ENCODE measurements around the gene C2.
"Not testable (repeated sequence)": the region's sequence is repeated elsewhere in the genome, so short reads cannot be mapped to it uniquely, and the experiment has no call there.

The C2 gene

DNA sequence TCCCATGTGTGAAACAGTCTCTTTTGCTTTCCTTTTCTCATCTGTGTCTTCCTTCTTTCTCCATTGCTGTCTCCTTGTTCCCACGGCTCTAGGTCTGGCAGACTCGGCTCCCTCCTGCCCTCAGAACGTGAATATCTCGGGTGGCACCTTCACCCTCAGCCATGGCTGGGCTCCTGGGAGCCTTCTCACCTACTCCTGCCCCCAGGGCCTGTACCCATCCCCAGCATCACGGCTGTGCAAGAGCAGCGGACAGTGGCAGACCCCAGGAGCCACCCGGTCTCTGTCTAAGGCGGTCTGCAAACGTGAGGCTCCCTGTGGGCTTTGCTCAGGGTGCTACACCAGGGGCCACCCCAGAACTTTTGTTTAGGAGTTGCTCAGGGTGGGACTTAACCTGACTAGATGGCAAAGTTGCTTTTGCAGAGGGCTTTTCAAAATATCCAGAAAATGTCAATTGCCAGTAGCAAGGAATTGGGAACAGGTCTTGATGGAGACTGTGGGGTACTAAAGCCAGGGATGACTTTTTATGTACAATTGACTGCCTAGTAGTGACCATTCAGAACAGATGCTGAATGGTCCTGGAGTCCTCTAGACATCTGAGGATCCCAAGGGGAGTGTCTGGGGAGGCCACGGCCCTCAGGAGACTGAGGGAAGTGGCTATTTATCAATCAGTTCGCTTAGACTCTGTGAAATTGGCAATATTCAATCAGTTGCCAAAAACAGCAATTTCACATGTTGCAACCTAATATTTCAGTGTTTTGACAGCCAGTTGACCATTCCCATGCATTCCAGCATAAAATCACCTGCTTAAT, 550 bp downstream of the C2 start:
- DNase-seq (ENCODE audit: low read depth), result no peak

DNA sequence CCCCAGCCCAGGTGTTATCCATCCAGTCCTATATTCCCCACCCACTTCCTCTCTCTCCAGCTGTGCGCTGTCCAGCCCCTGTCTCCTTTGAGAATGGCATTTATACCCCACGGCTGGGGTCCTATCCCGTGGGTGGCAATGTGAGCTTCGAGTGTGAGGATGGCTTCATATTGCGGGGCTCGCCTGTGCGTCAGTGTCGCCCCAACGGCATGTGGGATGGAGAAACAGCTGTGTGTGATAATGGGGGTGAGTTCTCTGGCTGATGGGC, 1.1 kb downstream of the C2 start:
- no peak for DNase-seq (ENCODE audit: low read depth)

DNA sequence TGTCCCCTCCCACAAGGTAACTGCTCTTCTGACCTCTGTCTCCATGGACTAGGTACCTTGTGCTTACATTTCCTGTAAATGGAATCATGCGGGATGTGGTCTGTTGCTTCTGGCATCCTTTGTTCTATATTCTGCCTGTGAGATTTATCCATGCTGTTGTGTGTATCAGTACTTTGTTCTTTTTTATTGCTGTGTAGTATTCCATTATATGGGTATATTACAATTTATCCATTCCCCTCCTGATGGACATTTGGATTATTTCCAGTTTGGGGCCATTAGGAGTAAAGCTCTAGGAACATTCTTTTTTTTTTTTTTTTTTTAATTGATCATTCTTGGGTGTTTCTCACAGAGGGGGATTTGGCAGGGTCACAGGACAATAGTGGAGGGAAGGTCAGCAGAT, 3.4 kb downstream of the C2 start:
- no peak for DNase-seq (ENCODE audit: low read depth)

DNA sequence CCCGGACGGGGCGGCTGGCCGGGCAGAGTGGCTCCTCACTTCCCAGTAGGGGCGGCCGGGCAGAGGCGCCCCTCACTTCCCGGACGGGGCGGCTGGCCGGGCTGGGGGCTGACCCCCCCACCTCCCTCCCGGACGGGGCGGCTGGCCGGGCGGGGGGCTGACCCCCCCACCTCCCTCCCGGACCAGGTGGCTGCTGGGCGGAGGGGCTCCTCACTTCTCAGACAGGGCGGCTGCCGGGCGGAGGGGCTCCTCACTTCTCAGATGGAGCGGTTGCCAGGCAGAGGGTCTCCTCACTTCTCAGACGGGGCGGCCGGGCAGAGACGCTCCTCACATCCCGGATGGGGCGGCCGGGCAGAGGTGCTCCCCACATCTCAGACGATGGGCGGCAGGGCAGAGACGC, 4.6 kb downstream of the C2 start:
- not testable (repeated sequence) for DNase-seq (ENCODE audit: low read depth)

DNA sequence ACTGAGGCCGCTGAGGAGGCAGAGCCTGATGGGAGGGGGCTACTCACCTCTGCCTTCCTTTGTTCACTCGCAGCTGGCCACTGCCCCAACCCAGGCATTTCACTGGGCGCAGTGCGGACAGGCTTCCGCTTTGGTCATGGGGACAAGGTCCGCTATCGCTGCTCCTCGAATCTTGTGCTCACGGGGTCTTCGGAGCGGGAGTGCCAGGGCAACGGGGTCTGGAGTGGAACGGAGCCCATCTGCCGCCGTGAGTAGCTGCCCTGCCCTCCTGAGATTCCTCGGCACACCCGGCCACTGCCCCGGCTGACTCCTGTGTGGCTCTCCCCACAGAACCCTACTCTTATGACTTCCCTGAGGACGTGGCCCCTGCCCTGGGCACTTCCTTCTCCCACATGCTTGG, 6.0 kb downstream of the C2 start:
- no peak for DNase-seq (ENCODE audit: low read depth)

DNA sequence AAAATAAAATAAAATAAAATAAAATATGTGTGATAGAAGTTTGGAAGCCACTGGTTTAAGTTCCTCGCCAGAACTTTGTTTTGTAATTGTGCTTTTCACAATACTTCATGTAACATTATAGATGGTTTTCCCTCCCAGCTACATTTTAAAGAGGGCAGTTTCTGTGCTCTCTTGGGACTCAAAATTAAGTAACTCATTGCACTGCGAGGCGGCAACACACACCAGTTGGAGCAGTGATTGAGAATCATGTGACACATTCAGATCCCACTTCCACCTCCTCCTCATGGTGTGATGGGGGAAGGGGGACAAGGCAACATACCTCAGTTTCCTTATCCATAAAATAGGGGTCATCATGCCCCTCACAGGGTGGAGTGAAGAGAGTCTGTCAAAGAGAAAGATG, 7.5 kb downstream of the C2 start:
- DNase-seq (ENCODE audit: low read depth), result no peak

DNA sequence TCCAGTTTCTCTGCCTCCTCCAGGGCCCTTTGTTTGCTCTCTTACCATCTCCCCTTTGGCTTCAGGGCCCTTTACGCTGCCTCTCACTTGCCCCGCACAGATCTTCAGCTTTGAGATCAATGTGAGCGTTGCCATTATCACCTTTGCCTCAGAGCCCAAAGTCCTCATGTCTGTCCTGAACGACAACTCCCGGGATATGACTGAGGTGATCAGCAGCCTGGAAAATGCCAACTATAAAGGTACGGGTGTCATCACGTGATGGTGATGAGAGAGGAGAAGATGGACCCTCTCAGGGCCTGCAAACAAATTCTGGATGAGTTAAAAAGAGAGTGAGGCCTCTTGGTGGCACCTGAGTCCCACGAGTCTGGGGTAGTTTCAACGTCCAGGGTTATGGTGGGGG, 8.3 kb downstream of the C2 start:
- no peak for DNase-seq (ENCODE audit: low read depth)

DNA sequence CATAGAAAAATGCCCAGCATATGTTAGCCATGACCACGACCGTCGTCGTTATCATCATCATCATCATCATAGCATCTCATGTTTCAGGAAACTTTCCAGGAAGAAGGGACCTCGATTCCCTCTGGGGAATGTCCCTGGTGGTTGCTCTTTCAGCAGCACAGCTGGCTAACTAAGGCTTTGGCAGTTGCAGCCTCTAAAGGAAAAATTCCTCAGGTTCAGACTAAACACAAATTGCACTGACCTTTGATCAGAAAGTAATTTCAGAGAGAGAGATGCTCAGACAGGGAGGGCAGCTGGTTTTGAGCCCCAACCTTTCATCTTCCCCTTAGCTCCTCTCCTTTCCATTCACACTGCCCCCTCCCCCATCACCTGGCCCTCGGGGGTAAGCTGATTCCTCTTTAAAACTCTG, 12.7 kb downstream of the C2 start:
- no peak for DNase-seq (ENCODE audit: low read depth)

DNA sequence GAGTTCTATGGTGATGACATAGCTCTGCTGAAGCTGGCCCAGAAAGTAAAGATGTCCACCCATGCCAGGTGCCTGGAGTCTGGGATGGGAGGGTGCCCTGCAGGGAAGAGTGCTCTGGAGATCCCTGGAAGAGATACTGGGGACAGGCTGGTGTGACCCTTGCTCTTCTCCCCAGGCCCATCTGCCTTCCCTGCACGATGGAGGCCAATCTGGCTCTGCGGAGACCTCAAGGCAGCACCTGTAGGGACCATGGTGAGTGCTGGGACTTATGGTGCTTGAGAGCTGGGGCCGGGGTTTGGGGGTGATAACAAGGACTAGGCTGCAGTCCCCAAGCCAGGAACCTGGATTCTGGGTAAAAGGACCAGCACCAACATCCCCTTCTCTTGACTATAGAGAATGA, 16.2 kb downstream of the C2 start:
- no peak for DNase-seq (ENCODE audit: low read depth)

DNA sequence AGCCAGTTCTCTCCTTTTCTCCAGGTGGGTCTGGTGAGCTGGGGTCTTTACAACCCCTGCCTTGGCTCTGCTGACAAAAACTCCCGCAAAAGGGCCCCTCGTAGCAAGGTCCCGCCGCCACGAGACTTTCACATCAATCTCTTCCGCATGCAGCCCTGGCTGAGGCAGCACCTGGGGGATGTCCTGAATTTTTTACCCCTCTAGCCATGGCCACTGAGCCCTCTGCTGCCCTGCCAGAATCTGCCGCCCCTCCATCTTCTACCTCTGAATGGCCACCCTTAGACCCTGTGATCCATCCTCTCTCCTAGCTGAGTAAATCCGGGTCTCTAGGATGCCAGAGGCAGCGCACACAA, 17.6 kb downstream of the C2 start:
- no peak for DNase-seq (ENCODE audit: low read depth)

DNA sequence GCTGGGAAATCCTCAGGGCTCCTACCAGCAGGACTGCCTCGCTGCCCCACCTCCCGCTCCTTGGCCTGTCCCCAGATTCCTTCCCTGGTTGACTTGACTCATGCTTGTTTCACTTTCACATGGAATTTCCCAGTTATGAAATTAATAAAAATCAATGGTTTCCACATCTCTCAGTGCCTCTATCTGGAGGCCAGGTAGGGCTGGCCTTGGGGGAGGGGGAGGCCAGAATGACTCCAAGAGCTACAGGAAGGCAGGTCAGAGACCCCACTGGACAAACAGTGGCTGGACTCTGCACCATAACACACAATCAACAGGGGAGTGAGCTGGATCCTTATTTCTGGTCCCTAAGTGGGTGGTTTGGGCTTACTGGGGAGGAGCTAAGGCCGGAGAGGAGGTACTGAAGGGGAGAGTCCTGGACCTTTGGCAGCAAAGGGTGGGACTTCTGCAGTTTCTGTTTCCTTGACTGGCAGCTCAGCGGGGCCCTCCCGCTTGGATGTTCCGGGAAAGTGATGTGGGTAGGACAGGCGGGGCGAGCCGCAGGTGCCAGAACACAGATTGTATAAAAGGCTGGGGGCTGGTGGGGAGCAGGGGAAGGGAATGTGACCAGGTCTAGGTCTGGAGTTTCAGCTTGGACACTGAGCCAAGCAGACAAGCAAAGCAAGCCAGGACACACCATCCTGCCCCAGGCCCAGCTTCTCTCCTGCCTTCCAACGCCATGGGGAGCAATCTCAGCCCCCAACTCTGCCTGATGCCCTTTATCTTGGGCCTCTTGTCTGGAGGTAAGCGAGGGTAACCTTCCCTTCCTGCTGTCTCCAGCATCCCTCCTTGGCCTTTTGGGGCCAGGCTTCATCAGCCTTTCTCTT, 18.2 kb downstream of the C2 start, which contains the start of gene CFB:
CFB (plus strand) TSS at position 589 of the 863 bp plus-strand sequence; CDS start at position 716, 127 bp downstream.
- DNase-seq (ENCODE audit: low read depth), result no peak

DNA sequence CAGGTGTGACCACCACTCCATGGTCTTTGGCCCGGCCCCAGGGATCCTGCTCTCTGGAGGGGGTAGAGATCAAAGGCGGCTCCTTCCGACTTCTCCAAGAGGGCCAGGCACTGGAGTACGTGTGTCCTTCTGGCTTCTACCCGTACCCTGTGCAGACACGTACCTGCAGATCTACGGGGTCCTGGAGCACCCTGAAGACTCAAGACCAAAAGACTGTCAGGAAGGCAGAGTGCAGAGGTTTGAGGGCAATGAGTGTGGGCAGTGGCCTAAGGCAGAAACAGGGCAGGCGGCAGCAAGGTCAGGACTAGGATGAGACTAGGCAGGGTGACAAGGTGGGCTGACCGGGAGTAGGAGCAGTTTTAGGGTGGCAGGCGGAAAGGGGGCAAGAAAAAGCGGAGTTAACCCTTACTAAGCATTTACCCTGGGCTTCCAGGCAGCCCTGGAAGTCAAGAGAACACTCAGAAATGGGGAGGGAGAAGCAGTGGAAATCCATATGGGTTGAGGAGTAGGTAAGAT, 18.9 kb downstream of the C2 start:
- DNase-seq (ENCODE audit: low read depth), result no peak

DNA sequence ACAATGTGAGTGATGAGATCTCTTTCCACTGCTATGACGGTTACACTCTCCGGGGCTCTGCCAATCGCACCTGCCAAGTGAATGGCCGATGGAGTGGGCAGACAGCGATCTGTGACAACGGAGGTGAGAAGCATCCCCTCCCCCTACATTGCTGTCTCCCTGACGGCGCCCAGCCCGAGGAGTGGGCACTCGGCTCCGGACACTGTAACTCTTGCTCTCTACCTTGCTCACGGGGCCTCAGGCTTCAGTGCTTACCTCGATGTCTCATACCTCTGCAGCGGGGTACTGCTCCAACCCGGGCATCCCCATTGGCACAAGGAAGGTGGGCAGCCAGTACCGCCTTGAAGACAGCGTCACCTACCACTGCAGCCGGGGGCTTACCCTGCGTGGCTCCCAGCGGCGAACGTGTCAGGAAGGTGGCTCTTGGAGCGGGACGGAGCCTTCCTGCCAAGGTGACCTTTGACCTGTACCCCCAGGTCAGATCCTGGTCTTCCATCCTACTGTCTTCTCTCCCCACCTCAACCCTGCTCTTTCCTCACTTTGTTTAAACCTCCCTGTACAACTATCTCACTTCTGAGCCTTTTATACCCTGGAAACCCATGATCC, 19.7 kb downstream of the C2 start:
- DNase-seq (ENCODE audit: low read depth), result no peak

DNA sequence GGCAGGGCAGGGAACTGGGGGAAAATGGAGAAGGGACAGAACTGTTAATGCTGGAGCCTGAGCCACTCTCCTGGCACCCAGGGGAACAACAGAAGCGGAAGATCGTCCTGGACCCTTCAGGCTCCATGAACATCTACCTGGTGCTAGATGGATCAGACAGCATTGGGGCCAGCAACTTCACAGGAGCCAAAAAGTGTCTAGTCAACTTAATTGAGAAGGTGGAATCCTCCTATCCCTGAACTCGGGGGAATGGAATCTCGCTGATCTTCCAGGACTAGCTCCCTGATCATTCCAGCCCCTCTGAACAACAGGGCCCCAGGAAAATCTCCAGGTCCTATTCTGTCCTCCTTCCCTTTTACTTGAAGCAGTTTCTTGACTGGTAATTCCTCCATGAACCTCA, 20.3 kb downstream of the C2 start:
- no peak for DNase-seq (ENCODE audit: low read depth)

DNA sequence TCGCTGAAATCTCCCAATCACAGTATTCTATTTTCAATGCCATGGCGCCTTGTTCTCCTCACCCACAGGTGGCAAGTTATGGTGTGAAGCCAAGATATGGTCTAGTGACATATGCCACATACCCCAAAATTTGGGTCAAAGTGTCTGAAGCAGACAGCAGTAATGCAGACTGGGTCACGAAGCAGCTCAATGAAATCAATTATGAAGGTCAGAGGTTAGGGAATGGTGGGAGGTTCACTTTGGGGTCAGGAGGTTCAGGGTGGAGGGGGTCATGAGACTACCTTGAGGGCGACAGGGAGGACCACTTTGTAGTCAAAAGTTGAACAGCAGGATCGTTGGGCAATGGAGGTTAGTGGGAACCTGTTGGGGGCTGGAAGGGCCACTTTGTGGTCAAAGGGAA, 20.8 kb downstream of the C2 start:
- DNase-seq (ENCODE audit: low read depth), result no peak

DNA sequence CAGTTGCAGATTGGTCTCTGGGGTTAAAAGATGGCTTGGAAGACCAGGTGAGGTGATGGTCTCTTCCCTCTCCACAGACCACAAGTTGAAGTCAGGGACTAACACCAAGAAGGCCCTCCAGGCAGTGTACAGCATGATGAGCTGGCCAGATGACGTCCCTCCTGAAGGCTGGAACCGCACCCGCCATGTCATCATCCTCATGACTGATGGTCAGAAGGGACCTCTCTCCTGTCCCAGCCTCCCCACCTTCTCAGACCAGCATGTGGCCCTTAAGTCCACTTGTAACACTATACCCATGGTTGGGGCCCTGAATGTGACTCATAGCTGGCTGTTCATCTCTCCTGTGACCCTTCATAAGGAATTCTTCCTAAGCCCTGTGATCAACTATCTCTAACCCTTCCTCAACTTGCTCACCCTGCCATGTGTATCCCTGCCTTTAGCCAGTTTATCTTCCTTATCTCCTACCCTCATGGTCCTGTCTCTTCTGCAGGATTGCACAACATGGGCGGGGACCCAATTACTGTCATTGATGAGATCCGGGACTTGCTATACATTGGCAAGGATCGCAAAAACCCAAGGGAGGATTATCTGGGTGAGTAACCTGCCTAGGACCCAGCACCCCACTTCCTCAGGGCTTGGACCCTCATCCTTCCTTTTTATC, 21.4 kb downstream of the C2 start:
- DNase-seq (ENCODE audit: low read depth), result no peak

DNA sequence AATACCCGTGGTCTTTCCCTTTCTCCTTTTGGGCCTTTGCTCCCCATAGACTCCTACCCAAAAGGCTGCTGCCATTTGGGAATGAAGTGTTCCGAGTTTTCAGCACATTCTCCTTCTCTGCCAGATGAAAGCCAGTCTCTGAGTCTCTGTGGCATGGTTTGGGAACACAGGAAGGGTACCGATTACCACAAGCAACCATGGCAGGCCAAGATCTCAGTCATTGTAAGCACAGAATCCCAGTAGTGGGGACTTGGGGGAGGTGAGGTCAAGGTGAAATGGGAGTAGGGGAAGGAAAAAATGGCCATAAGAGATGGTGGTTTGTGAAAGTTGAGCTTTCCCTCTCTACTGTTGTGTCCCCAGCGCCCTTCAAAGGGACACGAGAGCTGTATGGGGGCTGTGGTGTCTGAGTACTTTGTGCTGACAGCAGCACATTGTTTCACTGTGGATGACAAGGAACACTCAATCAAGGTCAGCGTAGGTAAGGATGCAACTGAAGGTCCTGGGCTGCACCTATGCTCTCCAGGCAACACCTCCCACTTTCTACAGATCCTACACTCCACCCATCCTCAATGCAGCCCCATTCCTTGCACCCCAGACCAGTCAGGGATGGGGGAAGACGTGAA, 22.5 kb downstream of the C2 start:
- DNase-seq (ENCODE audit: low read depth), result no peak

DNA sequence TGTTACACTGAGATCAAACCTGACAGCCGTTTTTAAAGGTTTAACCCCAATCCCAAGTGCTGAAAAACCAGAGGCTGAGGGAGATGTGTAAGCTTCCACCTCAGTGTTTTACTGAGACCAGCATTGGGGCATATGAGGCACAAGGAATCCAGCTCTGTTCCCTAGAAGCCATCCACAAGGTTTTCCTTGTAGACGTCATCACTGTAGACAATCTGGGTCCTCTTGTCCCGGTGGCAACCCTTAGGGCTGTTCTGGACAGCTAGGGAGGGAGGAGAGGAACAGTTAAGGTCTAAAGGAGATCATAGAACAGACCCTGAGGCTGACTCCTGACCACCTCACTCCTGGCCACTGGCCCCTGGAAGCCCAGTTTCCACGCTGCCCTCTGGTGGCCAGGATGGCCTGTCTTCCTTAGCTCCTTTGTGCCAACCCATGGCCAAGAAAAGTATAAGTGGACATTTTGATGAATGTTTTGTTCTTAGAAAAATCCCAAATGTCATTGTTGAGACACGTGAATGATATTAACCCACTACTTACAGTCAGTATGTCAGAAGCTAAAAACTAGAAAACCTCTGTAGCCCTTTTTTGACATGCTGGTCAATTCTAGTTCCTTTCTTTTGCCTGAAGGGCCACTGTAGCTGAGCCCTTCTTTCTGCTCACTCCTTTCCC, 24.8 kb downstream of the C2 start:
- no peak for DNase-seq (ENCODE audit: low read depth)

DNA sequence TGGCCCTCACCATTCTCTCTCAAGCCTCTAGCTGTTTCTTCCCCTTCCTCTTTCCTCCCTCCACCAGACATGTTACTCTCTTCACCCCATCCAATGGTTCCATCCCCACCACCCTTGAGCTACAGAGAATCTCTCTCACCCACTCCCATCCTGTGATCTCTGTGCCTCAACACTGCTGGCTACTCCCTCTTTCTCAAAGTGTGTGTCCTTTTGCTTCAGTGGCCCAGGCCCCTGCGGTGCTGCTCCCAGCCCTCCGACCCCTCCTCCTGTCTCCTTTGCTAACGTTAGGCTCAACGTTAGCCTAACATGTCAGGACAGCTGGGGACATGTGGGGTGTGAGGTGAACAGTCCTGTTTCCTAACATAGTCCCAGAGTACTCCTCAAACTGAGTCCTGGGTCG, 25.4 kb downstream of the C2 start:
- no peak for DNase-seq (ENCODE audit: low read depth)

DNA sequence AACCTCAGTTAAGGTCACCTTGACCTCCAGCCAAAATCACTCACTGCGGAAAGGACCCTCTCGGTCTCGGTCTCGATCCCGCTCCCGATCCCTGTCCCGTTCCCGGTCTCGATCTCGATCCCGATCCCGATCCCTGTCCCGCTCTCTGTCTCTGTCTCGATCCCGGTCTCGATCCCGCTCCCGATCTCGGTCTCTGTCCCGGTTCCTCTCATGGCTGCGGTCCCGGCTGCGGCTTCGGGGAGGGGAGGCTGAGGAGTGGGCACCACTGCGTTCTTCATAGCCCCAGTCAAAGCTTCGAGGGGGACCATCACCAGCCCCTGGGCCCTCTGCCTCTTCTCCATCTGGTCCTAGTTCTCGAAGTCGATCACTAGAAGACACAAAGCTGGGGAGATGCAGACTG, 27.0 kb downstream of the C2 start:
- DNase-seq (ENCODE audit: low read depth), result no peak

DNA sequence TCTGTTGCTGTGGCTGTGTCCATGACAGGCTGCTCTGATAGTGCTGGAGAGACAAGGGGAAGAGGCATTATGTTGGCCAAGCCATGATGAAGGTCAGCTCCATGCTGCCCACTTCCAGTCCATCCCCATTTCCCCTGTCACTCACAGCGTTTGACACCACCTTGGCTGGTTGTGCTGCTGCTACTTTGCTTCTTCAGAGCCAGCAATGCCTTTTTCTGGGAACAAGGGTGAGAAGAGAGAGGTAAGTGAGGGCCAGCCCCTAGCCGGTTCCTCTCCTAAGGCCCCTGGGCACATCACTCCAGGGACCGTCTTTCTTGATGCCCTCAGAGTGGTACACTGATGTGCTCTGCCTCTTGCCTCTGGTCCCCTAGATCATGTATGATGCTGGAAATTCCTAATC, 29.3 kb downstream of the C2 start:
- no peak for DNase-seq (ENCODE audit: low read depth)

DNA sequence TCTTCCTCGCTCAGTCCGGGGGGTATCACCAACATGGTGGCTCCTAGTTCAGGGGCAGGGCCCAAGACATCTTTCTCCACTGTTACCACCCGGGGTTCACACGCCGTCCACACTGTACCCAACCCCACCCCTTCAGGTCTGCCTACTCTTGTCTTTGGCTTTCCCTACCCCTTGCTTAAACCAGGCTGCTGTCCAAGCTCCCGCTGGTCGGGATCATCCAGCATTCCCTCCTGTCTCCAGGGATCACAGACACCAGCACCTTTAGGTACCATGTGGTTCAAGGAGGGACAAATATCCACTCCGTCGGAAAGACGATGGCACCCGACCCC, 30.9 kb downstream of the C2 start:
- DNase-seq (ENCODE audit: low read depth), result no peak
